Ishikawa (cell line): Measurements from ENCODE around the gene COA4.

ENCODE experiments used
- MAX ChIP-seq: IDR thresholded peaks from 2 replicates; pipeline ENCODE4 v1.6.1; 2012
- NFIC ChIP-seq: IDR thresholded peaks from 2 replicates; pipeline ENCODE4 v1.6.1; 2012
- REST ChIP-seq: IDR thresholded peaks from 2 replicates; pipeline ENCODE4 v1.6.1; 2012; ENCODE audit warnings: low read depth, mild to moderate bottlenecking
- USF1 ChIP-seq: IDR thresholded peaks from 2 replicates; pipeline ENCODE4 v1.6.1; 2012
- YY1 ChIP-seq: IDR thresholded peaks from 2 replicates; pipeline ENCODE4 v1.6.1; 2012; ENCODE audit warnings: low read depth
- ZBTB7A ChIP-seq: IDR thresholded peaks from 2 replicates; pipeline ENCODE4 v1.6.1; 2012; ENCODE audit warnings: low read depth

- no peak for TF ChIP-seq USF1
- TF ChIP-seq REST = no peak
- no peak for TF ChIP-seq NFIC
- no peak for TF ChIP-seq YY1
- no peak for TF ChIP-seq ZBTB7A
- no peak for TF ChIP-seq MAX
These were observed 10.5 kb downstream of the COA4 start for GRCh38 chr11:73866095-73866579.
